ENCODE data around the gene CA10.

The CA10 gene

GRCh38 chr17:51700011-51700760 lies 458.3 kb downstream of the CA10 start:
- in situ Hi-C loops (cut with MboI; ENCODE audit: low sequenced_read_pairs) = loop anchor here (25.0 kb wide), 1 partner anchor 88 kb away; no protein-coding TSS in a partner anchor

- in situ Hi-C loops (cut with MboI; ENCODE audit: low sequenced_read_pairs) = no loop called here
Measured at GRCh38 chr17:51699303-51699702, 459.2 kb downstream of the CA10 start.

- in situ Hi-C loops (cut with MboI; ENCODE audit: low sequenced_read_pairs) = no loop called here
Measured at GRCh38 chr17:51692917-51693316, 465.6 kb downstream of the CA10 start.

GRCh38 chr17:51687887-51688286 lies 470.6 kb downstream of the CA10 start:
- in situ Hi-C loops (cut with MboI; ENCODE audit: low sequenced_read_pairs) = no loop called here

- in situ Hi-C loops (cut with MboI; ENCODE audit: low sequenced_read_pairs) = no loop called here
Measured at GRCh38 chr17:51685287-51685909, 473.1 kb downstream of the CA10 start.

GRCh38 chr17:51684214-51684613 lies 474.3 kb downstream of the CA10 start:
- in situ Hi-C loops (cut with MboI; ENCODE audit: low sequenced_read_pairs) = no loop called here

GRCh38 chr17:51683291-51683690 lies 475.2 kb downstream of the CA10 start:
- in situ Hi-C loops (cut with MboI; ENCODE audit: low sequenced_read_pairs) = no loop called here

- in situ Hi-C loops (cut with MboI; ENCODE audit: low sequenced_read_pairs) = no loop called here
Measured at GRCh38 chr17:51682115-51682514, 476.4 kb downstream of the CA10 start.

GRCh38 chr17:51677875-51678274 lies 480.6 kb downstream of the CA10 start:
- in situ Hi-C loops (cut with MboI; ENCODE audit: low sequenced_read_pairs) = no loop called here

GRCh38 chr17:51676691-51677487 lies 481.6 kb downstream of the CA10 start:
- in situ Hi-C loops (cut with MboI; ENCODE audit: low sequenced_read_pairs) = no loop called here

GRCh38 chr17:51674579-51675255 lies 483.8 kb downstream of the CA10 start:
- in situ Hi-C loops (cut with MboI; ENCODE audit: low sequenced_read_pairs) = no loop called here

- in situ Hi-C loops (cut with MboI; ENCODE audit: low sequenced_read_pairs) = no loop called here
Measured at GRCh38 chr17:51673070-51673469, 485.4 kb downstream of the CA10 start.

GRCh38 chr17:51672065-51672464 lies 486.4 kb downstream of the CA10 start:
- in situ Hi-C loops (cut with MboI; ENCODE audit: low sequenced_read_pairs) = no loop called here

- in situ Hi-C loops (cut with MboI; ENCODE audit: low sequenced_read_pairs) = no loop called here
Measured at GRCh38 chr17:51670899-51671298, 487.6 kb downstream of the CA10 start.

- in situ Hi-C loops (cut with MboI; ENCODE audit: low sequenced_read_pairs) = no loop called here
Measured at GRCh38 chr17:51668963-51669246, 489.6 kb downstream of the CA10 start.

GRCh38 chr17:51668155-51668962 lies 490.2 kb downstream of the CA10 start:
- in situ Hi-C loops (cut with MboI; ENCODE audit: low sequenced_read_pairs) = no loop called here

- in situ Hi-C loops (cut with MboI; ENCODE audit: low sequenced_read_pairs) = no loop called here
Measured at GRCh38 chr17:51667706-51668083, 490.8 kb downstream of the CA10 start.

- in situ Hi-C loops (cut with MboI; ENCODE audit: low sequenced_read_pairs) = no loop called here
Measured at GRCh38 chr17:51666971-51667705, 491.4 kb downstream of the CA10 start.

- in situ Hi-C loops (cut with MboI; ENCODE audit: low sequenced_read_pairs) = no loop called here
Measured at GRCh38 chr17:51662204-51663056, 496.1 kb downstream of the CA10 start.

Measured in HL-60/S4 (cell line).